NCI-H2081 (cell line): ENCODE data around the gene ZNF578.
"Not testable (repeated sequence)": the region's sequence is repeated elsewhere in the genome, so short reads cannot be mapped to it uniquely, and the experiment has no call there.

Experiments
- DNase-seq, 2 experiments: peaks; one replicate each; lab custom pipeline; 2025; lab: John Stamatoyannopoulos, UW

ZNF578 gene

GRCh38 chr19:52561611-52562010, 108.3 kb downstream of the ZNF578 start:
- DNase-seq, result not testable (repeated sequence)
